Right kidney (tissue), 1 donor: Measurements from ENCODE around the gene FAHD1.
"Not testable (repeated sequence)": the region's sequence is repeated elsewhere in the genome, so short reads cannot be mapped to it uniquely, and the experiment has no call there.

Experiments
- DNase-seq: peaks from one replicate; pipeline ENCODE4 v3.0.0-alpha.2; 2016

FAHD1 gene

GRCh38 chr16:1845985-1846384 lies 19.0 kb downstream of the FAHD1 start:
- DNase-seq = no peak

GRCh38 chr16:1846416-1846815 lies 19.4 kb downstream of the FAHD1 start:
- DNase-seq = no peak

- DNase-seq = no peak
Observed at GRCh38 chr16:1850981-1851380, 24.0 kb downstream of the FAHD1 start.

- no peak for DNase-seq
Observed at GRCh38 chr16:1851793-1852192, 24.8 kb downstream of the FAHD1 start.

GRCh38 chr16:1857433-1858097 lies 30.6 kb downstream of the FAHD1 start:
- no peak for DNase-seq

- DNase-seq = no peak
Observed at GRCh38 chr16:1858189-1858865, 31.3 kb downstream of the FAHD1 start.

- no peak for DNase-seq
Observed at GRCh38 chr16:1859650-1860049, 32.6 kb downstream of the FAHD1 start.

GRCh38 chr16:1861730-1862129 lies 34.7 kb downstream of the FAHD1 start:
- DNase-seq = no peak

GRCh38 chr16:1862394-1862793 lies 35.4 kb downstream of the FAHD1 start:
- DNase-seq = no peak

GRCh38 chr16:1863681-1864460 lies 36.9 kb downstream of the FAHD1 start:
- DNase-seq = peak; percentile 49

GRCh38 chr16:1865902-1866690 lies 39.1 kb downstream of the FAHD1 start:
- DNase-seq = no peak

GRCh38 chr16:1870365-1871082 lies 43.5 kb downstream of the FAHD1 start:
- DNase-seq = no peak

GRCh38 chr16:1871974-1872635 lies 45.1 kb downstream of the FAHD1 start, which contains the start of gene MEIOB:
Gene MEIOB, minus strand, starts transcription at chr16:1872164. Its CDS starts 3,989 bp downstream, at chr16:1868175.
- peak; percentile 28 for DNase-seq

- no peak for DNase-seq
Observed at GRCh38 chr16:1874854-1875253, 47.8 kb downstream of the FAHD1 start.

- DNase-seq = not testable (repeated sequence)
Observed at GRCh38 chr16:1876066-1876465, 49.1 kb downstream of the FAHD1 start.

- no peak for DNase-seq
Observed at GRCh38 chr16:1876468-1876867, 49.5 kb downstream of the FAHD1 start.

GRCh38 chr16:1877089-1877488 lies 50.1 kb downstream of the FAHD1 start:
- DNase-seq = no peak

GRCh38 chr16:1877804-1878203 lies 50.8 kb downstream of the FAHD1 start:
- no peak for DNase-seq

- DNase-seq = no peak
Observed at GRCh38 chr16:1878256-1878655, 51.2 kb downstream of the FAHD1 start.
